NCI-H1092 treated with DMSO at 0.1 percent for 48 hours (cell line): ENCODE measurements around the gene ALG13.
"Not testable (repeated sequence)": the region's sequence is repeated elsewhere in the genome, so short reads cannot be mapped to it uniquely, and the experiment has no call there.

Experiments used
- DNase-seq: peaks from one replicate; lab custom pipeline; 2025; lab: John Stamatoyannopoulos, UW

The ALG13 gene

GRCh38 chrX:111759686-111760085, 78.7 kb downstream of the ALG13 start:
- DNase-seq = no peak

- DNase-seq = no peak
Observed at GRCh38 chrX:111761578-111762135, 80.7 kb downstream of the ALG13 start.

GRCh38 chrX:111778591-111778990, 97.6 kb downstream of the ALG13 start:
- no peak for DNase-seq

GRCh38 chrX:111779582-111779981, 98.6 kb downstream of the ALG13 start:
- no peak for DNase-seq

GRCh38 chrX:111784667-111785066, 103.7 kb downstream of the ALG13 start:
- no peak for DNase-seq

- DNase-seq = not testable (repeated sequence)
Observed at GRCh38 chrX:111790054-111790453, 109.1 kb downstream of the ALG13 start.
